HG03095 (cell line): ENCODE results near the gene JAKMIP2.
"Not testable (repeated sequence)": the region's sequence is repeated elsewhere in the genome, so short reads cannot be mapped to it uniquely, and the experiment has no call there.

Experiments used
- ATAC-seq: cut with Tn5 transposase; IDR thresholded peaks from one replicate; pipeline ENCODE4 v1.9.1; 2021; ENCODE audit warnings: moderate library complexity; ENCODE audit not compliant: unreplicated experiment

The JAKMIP2 gene

GRCh38 chr5:147750065-147750464 is 32.5 kb downstream of the JAKMIP2 start:
- no peak for ATAC-seq

- no peak for ATAC-seq
Measured at GRCh38 chr5:147748590-147748989, 33.9 kb downstream of the JAKMIP2 start.

- ATAC-seq, result no peak
Measured at GRCh38 chr5:147746986-147747385, 35.5 kb downstream of the JAKMIP2 start.

- no peak for ATAC-seq
Measured at GRCh38 chr5:147743678-147744374, 38.7 kb downstream of the JAKMIP2 start.

- no peak for ATAC-seq
Measured at GRCh38 chr5:147743012-147743411, 39.5 kb downstream of the JAKMIP2 start.

- ATAC-seq, result no peak
Measured at GRCh38 chr5:147742151-147742550, 40.4 kb downstream of the JAKMIP2 start.

GRCh38 chr5:147740864-147741263 is 41.7 kb downstream of the JAKMIP2 start:
- no peak for ATAC-seq

GRCh38 chr5:147737921-147738320 is 44.6 kb downstream of the JAKMIP2 start:
- no peak for ATAC-seq

- no peak for ATAC-seq
Measured at GRCh38 chr5:147735621-147736125, 46.9 kb downstream of the JAKMIP2 start.

- no peak for ATAC-seq
Measured at GRCh38 chr5:147734894-147735293, 47.6 kb downstream of the JAKMIP2 start.

GRCh38 chr5:147733075-147733474 is 49.5 kb downstream of the JAKMIP2 start:
- ATAC-seq, result no peak

- no peak for ATAC-seq
Measured at GRCh38 chr5:147732291-147732883, 50.1 kb downstream of the JAKMIP2 start.

- no peak for ATAC-seq
Measured at GRCh38 chr5:147731431-147732290, 50.9 kb downstream of the JAKMIP2 start.

- no peak for ATAC-seq
Measured at GRCh38 chr5:147727200-147727599, 55.3 kb downstream of the JAKMIP2 start.

GRCh38 chr5:147721191-147721960 is 61.2 kb downstream of the JAKMIP2 start:
- not testable (repeated sequence) for ATAC-seq

- ATAC-seq, result no peak
Measured at GRCh38 chr5:147713550-147714295, 68.8 kb downstream of the JAKMIP2 start.

GRCh38 chr5:147712598-147712997 is 69.9 kb downstream of the JAKMIP2 start:
- no peak for ATAC-seq

- no peak for ATAC-seq
Measured at GRCh38 chr5:147712019-147712418, 70.5 kb downstream of the JAKMIP2 start.

- ATAC-seq, result no peak
Measured at GRCh38 chr5:147711019-147711418, 71.5 kb downstream of the JAKMIP2 start.

- no peak for ATAC-seq
Measured at GRCh38 chr5:147708708-147709107, 73.8 kb downstream of the JAKMIP2 start.
